ENCODE results near the gene TMEM30B.

TMEM30B gene

DNA sequence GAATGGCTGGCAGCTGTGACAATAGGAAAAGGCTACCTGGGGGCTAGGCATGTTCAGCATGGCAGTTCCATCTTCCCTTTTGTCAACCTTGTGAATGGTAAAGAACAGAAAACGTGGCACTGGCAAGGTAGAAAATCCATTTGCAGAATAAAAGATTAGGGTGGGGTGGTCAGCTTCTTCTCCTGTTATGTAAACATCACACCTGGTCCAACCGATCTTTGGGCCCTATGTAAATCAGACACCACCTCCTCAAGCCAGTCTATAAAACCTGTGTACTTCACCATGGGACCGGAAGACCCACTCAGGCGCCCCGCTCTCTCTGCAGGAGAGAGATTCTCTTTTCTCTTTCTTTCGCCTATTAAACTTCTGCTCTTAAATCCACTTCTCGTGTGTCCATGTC lies 19.6 kb upstream of the TMEM30B start:
- DNase-seq (ENCODE audit: insufficient read length, low spot score) (no peak), FAIRE-seq (no peak)
- TF ChIP-seq SPI1 (IDR thresholded peaks at IDR 0.05; ENCODE audit: low read depth, low read length) (no peak), POLR2AphosphoS5 (IDR thresholded peaks at IDR 0.05; ENCODE audit: low read depth, low read length) (no peak), TAF1 (IDR thresholded peaks at IDR 0.05; ENCODE audit: low read depth, low read length) (no peak), POU2F2 (IDR thresholded peaks at IDR 0.05; ENCODE audit: low read depth, low read length) (no peak), PAX5 (IDR thresholded peaks at IDR 0.05; ENCODE audit: insufficient read depth, low read length, severe bottlenecking) (no peak), POLR2A (IDR thresholded peaks at IDR 0.05; ENCODE audit: low read depth, low read length) (no peak)

GRCh38 chr14:61300209-61300608 lies 19.1 kb upstream of the TMEM30B start:
- FAIRE-seq (no peak), DNase-seq (ENCODE audit: insufficient read length, low spot score) (no peak)
- TF ChIP-seq SPI1 (IDR thresholded peaks at IDR 0.05; ENCODE audit: low read depth, low read length), result no peak
- no peak for TF ChIP-seq TAF1 (IDR thresholded peaks at IDR 0.05; ENCODE audit: low read depth, low read length)
- TF ChIP-seq POLR2AphosphoS5 (IDR thresholded peaks at IDR 0.05; ENCODE audit: low read depth, low read length), result no peak
- no peak for TF ChIP-seq PAX5 (IDR thresholded peaks at IDR 0.05; ENCODE audit: insufficient read depth, low read length, severe bottlenecking)
- no peak for TF ChIP-seq POLR2A (IDR thresholded peaks at IDR 0.05; ENCODE audit: low read depth, low read length)
- no peak for TF ChIP-seq POU2F2 (IDR thresholded peaks at IDR 0.05; ENCODE audit: low read depth, low read length)

DNA sequence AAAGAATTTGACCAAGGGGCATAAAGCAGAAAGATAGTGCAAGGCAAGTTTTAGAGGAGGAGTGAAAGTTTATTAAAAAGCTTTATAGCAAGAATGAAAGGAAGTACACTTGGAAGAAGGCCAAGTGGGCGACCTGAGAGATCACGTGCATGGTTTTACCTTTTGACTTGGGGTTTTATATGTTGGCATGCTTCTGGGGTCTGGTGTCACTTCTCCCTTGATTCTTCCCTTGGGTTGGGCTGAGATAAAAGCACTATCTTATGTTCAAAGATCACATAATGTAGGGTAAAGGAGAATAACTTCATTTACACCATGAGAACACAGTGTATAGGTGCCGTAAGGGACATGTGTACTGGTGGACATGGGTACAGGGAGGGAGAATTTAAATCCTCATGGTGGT lies 17.7 kb upstream of the TMEM30B start:
- no peak for TF ChIP-seq POU2F2 (IDR thresholded peaks at IDR 0.05; ENCODE audit: low read depth, low read length)
- no peak for TF ChIP-seq POLR2AphosphoS5 (IDR thresholded peaks at IDR 0.05; ENCODE audit: low read depth, low read length)
- TF ChIP-seq PAX5 (IDR thresholded peaks at IDR 0.05; ENCODE audit: insufficient read depth, low read length, severe bottlenecking), result no peak
- TF ChIP-seq TAF1 (IDR thresholded peaks at IDR 0.05; ENCODE audit: low read depth, low read length), result no peak
- TF ChIP-seq SPI1 (IDR thresholded peaks at IDR 0.05; ENCODE audit: low read depth, low read length), result no peak
- TF ChIP-seq POLR2A (IDR thresholded peaks at IDR 0.05; ENCODE audit: low read depth, low read length), result no peak
- DNase-seq (ENCODE audit: insufficient read length, low spot score), result no peak
- FAIRE-seq, result peak; percentile 48

DNA sequence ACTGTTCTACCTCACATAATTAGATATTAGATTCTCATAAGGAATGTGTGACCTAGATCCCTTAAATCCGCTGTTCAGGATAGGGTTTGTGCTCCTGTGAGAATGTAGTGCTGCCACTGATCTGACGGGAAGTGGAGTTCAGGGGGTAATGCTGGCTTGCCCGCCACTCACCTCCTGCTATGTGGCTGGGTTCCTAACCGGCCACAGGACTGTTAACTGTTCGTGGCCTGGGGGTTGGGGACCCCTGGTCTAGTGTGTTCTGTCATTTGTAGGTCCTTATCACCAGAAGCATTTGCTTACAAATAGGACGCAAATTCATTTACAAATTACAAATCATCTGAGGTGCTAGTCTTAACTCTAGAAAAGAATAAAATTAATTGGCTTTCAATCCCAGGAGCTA lies 16.4 kb upstream of the TMEM30B start:
- FAIRE-seq (no peak), DNase-seq (ENCODE audit: insufficient read length, low spot score) (no peak)
- TF ChIP-seq POLR2AphosphoS5 (IDR thresholded peaks at IDR 0.05; ENCODE audit: low read depth, low read length) (no peak), SPI1 (IDR thresholded peaks at IDR 0.05; ENCODE audit: low read depth, low read length) (no peak), POU2F2 (IDR thresholded peaks at IDR 0.05; ENCODE audit: low read depth, low read length) (no peak), PAX5 (IDR thresholded peaks at IDR 0.05; ENCODE audit: insufficient read depth, low read length, severe bottlenecking) (no peak), POLR2A (IDR thresholded peaks at IDR 0.05; ENCODE audit: low read depth, low read length) (no peak)

DNA sequence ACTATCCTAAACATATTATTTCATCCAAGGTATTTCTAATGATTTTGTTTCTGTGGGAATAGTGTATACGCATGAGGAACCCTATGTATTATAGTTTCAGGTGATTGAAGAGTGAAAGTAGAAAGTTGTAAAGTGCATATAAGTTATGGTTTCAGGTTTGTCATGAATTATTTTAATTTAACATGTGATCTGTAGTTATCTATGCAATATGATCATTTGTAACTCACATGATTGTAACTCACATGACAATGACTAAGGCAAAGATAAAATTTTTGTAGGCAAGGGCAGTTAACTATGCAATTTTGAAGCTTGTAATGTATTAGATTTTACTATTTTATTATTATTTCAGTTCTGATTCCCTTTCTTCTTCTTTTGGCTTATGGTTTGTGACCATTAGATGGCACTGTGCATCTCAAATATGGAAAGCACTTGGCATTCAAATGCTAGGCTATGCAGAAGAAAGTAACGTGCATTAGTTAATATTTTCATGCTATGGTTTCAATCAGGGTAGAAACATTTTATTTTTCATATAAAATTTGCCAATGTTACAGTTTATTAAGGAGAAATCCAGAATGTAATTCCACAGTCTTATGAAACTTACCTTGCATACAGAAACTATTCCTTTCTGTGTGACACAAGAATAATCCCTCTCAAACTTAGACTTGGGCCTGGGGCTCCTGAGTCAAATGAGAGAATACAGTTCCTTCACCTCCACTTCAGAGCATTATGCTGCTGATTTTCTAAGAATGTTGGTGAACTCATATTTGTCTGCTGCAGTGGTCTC lies 15.8 kb upstream of the TMEM30B start:
- peak; percentile 60 for FAIRE-seq
- DNase-seq (ENCODE audit: insufficient read length, low spot score), result no peak

GRCh38 chr14:61296151-61296550 lies 15.0 kb upstream of the TMEM30B start:
- FAIRE-seq (peak; percentile 33), DNase-seq (ENCODE audit: insufficient read length, low spot score) (no peak)
- no peak for TF ChIP-seq TAF1 (IDR thresholded peaks at IDR 0.05; ENCODE audit: low read depth, low read length)
- no peak for TF ChIP-seq POU2F2 (IDR thresholded peaks at IDR 0.05; ENCODE audit: low read depth, low read length)
- TF ChIP-seq POLR2AphosphoS5 (IDR thresholded peaks at IDR 0.05; ENCODE audit: low read depth, low read length), result no peak

More for the DNA sequence above, 15.8 kb upstream of the TMEM30B start:
- TF ChIP-seq PAX5 (IDR thresholded peaks at IDR 0.05; ENCODE audit: insufficient read depth, low read length, severe bottlenecking) (no peak), SPI1 (IDR thresholded peaks at IDR 0.05; ENCODE audit: low read depth, low read length) (no peak), POU2F2 (IDR thresholded peaks at IDR 0.05; ENCODE audit: low read depth, low read length) (no peak), POLR2AphosphoS5 (IDR thresholded peaks at IDR 0.05; ENCODE audit: low read depth, low read length) (no peak), TAF1 (IDR thresholded peaks at IDR 0.05; ENCODE audit: low read depth, low read length) (no peak), POLR2A (IDR thresholded peaks at IDR 0.05; ENCODE audit: low read depth, low read length) (no peak)

- TF ChIP-seq SPI1 (IDR thresholded peaks at IDR 0.05; ENCODE audit: low read depth, low read length) (no peak), POLR2AphosphoS5 (IDR thresholded peaks at IDR 0.05; ENCODE audit: low read depth, low read length) (no peak), POLR2A (IDR thresholded peaks at IDR 0.05; ENCODE audit: low read depth, low read length) (no peak), TAF1 (IDR thresholded peaks at IDR 0.05; ENCODE audit: low read depth, low read length) (no peak), POU2F2 (IDR thresholded peaks at IDR 0.05; ENCODE audit: low read depth, low read length) (no peak), PAX5 (IDR thresholded peaks at IDR 0.05; ENCODE audit: insufficient read depth, low read length, severe bottlenecking) (no peak)
- DNase-seq (ENCODE audit: insufficient read length, low spot score) (no peak), FAIRE-seq (no peak)
Observed at GRCh38 chr14:61290701-61291100, 9.6 kb upstream of the TMEM30B start.

DNA sequence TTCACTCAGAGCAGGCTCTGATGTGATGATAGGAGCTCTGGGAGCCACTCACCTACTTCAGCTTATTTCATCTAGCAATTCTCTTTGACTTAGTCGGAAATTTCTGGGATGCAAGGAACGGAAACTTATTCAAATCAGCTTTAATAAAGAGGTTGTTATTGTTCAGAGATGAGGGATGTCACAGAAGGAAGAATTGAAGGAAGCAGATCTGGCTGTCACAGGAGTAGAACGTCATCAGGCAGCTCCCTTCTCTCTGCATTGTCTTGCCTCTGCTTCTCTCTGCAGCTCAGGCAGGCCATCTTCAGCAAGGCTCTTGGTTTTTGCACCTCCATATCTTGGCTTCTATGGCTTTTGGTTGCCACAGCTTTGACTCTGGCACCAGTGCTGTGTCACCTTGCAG lies 7.6 kb upstream of the TMEM30B start:
- TF ChIP-seq PAX5 (IDR thresholded peaks at IDR 0.05; ENCODE audit: insufficient read depth, low read length, severe bottlenecking) (no peak), SPI1 (IDR thresholded peaks at IDR 0.05; ENCODE audit: low read depth, low read length) (no peak), POLR2A (IDR thresholded peaks at IDR 0.05; ENCODE audit: low read depth, low read length) (no peak), POU2F2 (IDR thresholded peaks at IDR 0.05; ENCODE audit: low read depth, low read length) (no peak), POLR2AphosphoS5 (IDR thresholded peaks at IDR 0.05; ENCODE audit: low read depth, low read length) (no peak), TAF1 (IDR thresholded peaks at IDR 0.05; ENCODE audit: low read depth, low read length) (no peak)
- FAIRE-seq, result no peak

DNA sequence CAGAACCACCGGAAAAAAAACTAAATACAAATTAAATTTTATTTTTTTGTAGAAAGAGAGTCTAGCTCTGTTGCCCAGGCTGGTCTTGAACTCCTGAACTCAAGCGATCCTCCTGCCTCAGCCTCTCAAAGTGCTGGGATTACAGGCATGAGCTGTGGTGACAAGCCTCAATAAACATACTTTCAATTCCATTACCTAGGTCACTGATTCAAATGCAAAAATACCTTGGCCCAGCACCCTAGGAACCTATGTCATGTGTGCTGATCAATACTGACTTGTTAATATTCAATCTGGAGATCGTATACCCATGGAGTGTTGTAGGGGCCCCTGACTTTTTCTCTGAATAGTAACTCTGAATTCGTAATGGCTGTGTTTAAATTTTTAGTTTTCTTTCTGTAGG lies 7.1 kb upstream of the TMEM30B start:
- DNase-seq (ENCODE audit: insufficient read length, low spot score) (no peak), FAIRE-seq (no peak)
- TF ChIP-seq PAX5 (IDR thresholded peaks at IDR 0.05; ENCODE audit: insufficient read depth, low read length, severe bottlenecking) (no peak), SPI1 (IDR thresholded peaks at IDR 0.05; ENCODE audit: low read depth, low read length) (no peak), POLR2A (IDR thresholded peaks at IDR 0.05; ENCODE audit: low read depth, low read length) (no peak), POU2F2 (IDR thresholded peaks at IDR 0.05; ENCODE audit: low read depth, low read length) (no peak), POLR2AphosphoS5 (IDR thresholded peaks at IDR 0.05; ENCODE audit: low read depth, low read length) (no peak), TAF1 (IDR thresholded peaks at IDR 0.05; ENCODE audit: low read depth, low read length) (no peak)

More for the DNA sequence above, 7.6 kb upstream of the TMEM30B start:
- no peak for DNase-seq (ENCODE audit: insufficient read length, low spot score)

All from GM12891 (cell line).